Endothelial cell of umbilical vein (primary cell): ENCODE measurements around the gene TBX1. TPM values are rescaled to one million over a fixed set of nuclear protein-coding genes. Genes with fewer than 3 reads are reported as not detected.

Experiments used
- BruUV-seq: library from RNA; stranded (reverse); fragments of 400-500 nt; replicated peaks from 2 replicates; lab custom pipeline; 2021; lab: Mats Ljungman, UMichigan
- CTCF ChIA-PET: fragments of 300-600, 350-600 bp; sonication (Branson Sonifier 250); formaldehyde crosslinking; loops from one replicate; lab custom pipeline; 2021; ENCODE audit warnings: antibody characterized with exemption, inconsistent platforms; lab: Charles Lee
- POLR2A ChIA-PET: fragments of 300-600, 350-600 bp; sonication (Branson Sonifier 250); formaldehyde crosslinking; loops from one replicate; lab custom pipeline; 2021; ENCODE audit warnings: antibody characterized with exemption, inconsistent platforms; lab: Charles Lee
- DNase-seq: peaks from one replicate; pipeline ENCODE4 v3.0.0-alpha.2; 2011; ENCODE audit warnings: low read depth, low spot score
- FAIRE-seq: peaks from 2 replicates; lab custom pipeline; 2011; peaks lifted over from hg19 to GRCh38; lab: Jason Lieb, UNC
- H2AFZ ChIP-seq: 2 replicates; pipeline ENCODE4 v1.6.0; 2012; ENCODE audit warnings: low read depth, low read length, control low read depth, inconsistent platforms
- H3K27ac ChIP-seq: 2 replicates; pipeline ENCODE4 v1.5.1; 2011; ENCODE audit warnings: low read depth, mild to moderate bottlenecking, control low read depth, low read length, moderate library complexity; ENCODE audit not compliant: insufficient read depth
- H3K27me3 ChIP-seq, 2 experiments: 2 replicates each; pipeline versions ENCODE4 v1.6.0 to v1.6.1; 2011; ENCODE audit warnings: low read length in 2 of 2, mixed read lengths in 1 of 2; ENCODE audit not compliant: control insufficient read depth in 2 of 2, insufficient read depth in 2 of 2
- H3K36me3 ChIP-seq, 2 experiments: 2 replicates in 1 of 2; 3 replicates in 1 of 2; pipeline ENCODE4 v1.5.1; 2011; ENCODE audit warnings: low read length in 2 of 2, mild to moderate bottlenecking in 1 of 2, moderate library complexity in 1 of 2; ENCODE audit not compliant: control insufficient read depth in 2 of 2, insufficient read depth in 2 of 2; ENCODE audit errors: extremely low read depth in 1 of 2
- H3K4me1 ChIP-seq: 3 replicates; pipeline ENCODE4 v1.5.1; 2011; ENCODE audit warnings: mild to moderate bottlenecking, low read length; ENCODE audit not compliant: control insufficient read depth, insufficient read depth; ENCODE audit errors: extremely low read depth
- H3K4me2 ChIP-seq: 2 replicates; pipeline ENCODE4 v1.6.1; 2011; ENCODE audit warnings: low read length, control low read depth, mixed read lengths; ENCODE audit not compliant: insufficient read depth
- H3K4me3 ChIP-seq, 3 experiments: fragments of 200-600 bp in 1 of 3; sonication (generic), shearing (Covaris generic) in 1 of 3; replicated peaks in 1 of 3; 2 replicates each; pipeline ENCODE4 v1.5.1; 2011 to 2016; ENCODE audit warnings: control low read depth in 3 of 3, low read length in 3 of 3, mild to moderate bottlenecking in 2 of 3, inconsistent platforms in 1 of 3, low read depth in 1 of 3, moderate library complexity in 1 of 3; ENCODE audit not compliant: insufficient read depth in 1 of 3
- H3K79me2 ChIP-seq: 2 replicates; pipeline ENCODE4 v1.6.0; 2012; ENCODE audit warnings: low read length, inconsistent platforms; ENCODE audit not compliant: control insufficient read depth, insufficient read depth
- H3K9ac ChIP-seq: replicated peaks from 2 replicates; pipeline ENCODE3; 2011; ENCODE audit warnings: low read length, control low read depth; ENCODE audit not compliant: insufficient read depth; ENCODE audit errors: extremely low read depth
- H3K9me1 ChIP-seq: replicated peaks from 3 replicates; pipeline ENCODE4 v1.6.0; 2011; ENCODE audit warnings: mild to moderate bottlenecking, low read length; ENCODE audit not compliant: control insufficient read depth, insufficient read depth; ENCODE audit errors: extremely low read depth
- H3K9me3 ChIP-seq: replicated peaks from 2 replicates; pipeline ENCODE4 v1.5.1; 2012; ENCODE audit warnings: low read length, inconsistent platforms; ENCODE audit not compliant: control insufficient read depth, insufficient read depth
- H4K20me1 ChIP-seq: replicated peaks from 2 replicates; pipeline ENCODE3; 2011; ENCODE audit warnings: mild to moderate bottlenecking, low read length; ENCODE audit not compliant: control insufficient read depth, insufficient read depth; ENCODE audit errors: extremely low read depth
- EZH2 ChIP-seq: IDR thresholded peaks from 2 replicates; pipeline ENCODE4 v1.6.1; 2012; ENCODE audit warnings: borderline replicate concordance, low read depth, mild to moderate bottlenecking, moderate library complexity, low read length, inconsistent platforms; ENCODE audit not compliant: severe bottlenecking
- FOS ChIP-seq: IDR thresholded peaks from 2 replicates; pipeline ENCODE4 v1.6.1; 2011; ENCODE audit warnings: mild to moderate bottlenecking, low read length, moderate library complexity, borderline replicate concordance; ENCODE audit not compliant: insufficient read depth
- GATA2 ChIP-seq: IDR thresholded peaks from 2 replicates; pipeline ENCODE4 v1.7.0; 2011; ENCODE audit warnings: low read depth, mild to moderate bottlenecking, moderate library complexity, mixed read lengths, low read length; ENCODE audit not compliant: insufficient read length, insufficient read depth
- JUN ChIP-seq: IDR thresholded peaks from 2 replicates; pipeline ENCODE4 v1.6.1; 2011; ENCODE audit warnings: borderline replicate concordance, low read depth; ENCODE audit not compliant: insufficient read length, insufficient read depth
- MYC ChIP-seq: IDR thresholded peaks from one replicate; pipeline ENCODE4 v1.6.1; 2011; ENCODE audit warnings: mild to moderate bottlenecking, low read depth, low read length
- POLR2A ChIP-seq: IDR thresholded peaks from 2 replicates; pipeline ENCODE4 v1.6.1; 2012; ENCODE audit warnings: low read depth, mild to moderate bottlenecking, control low read depth, low read length
- POLR2AphosphoS5 ChIP-seq: IDR thresholded peaks from 2 replicates; pipeline ENCODE4 v1.6.1; 2012; ENCODE audit warnings: low read depth, mild to moderate bottlenecking, control low read depth, low read length, moderate library complexity; ENCODE audit not compliant: insufficient read depth
- dilution Hi-C: fragments of 300-500 bp; cut with MboI; formaldehyde crosslinking; loops from one replicate; pipeline ENCODE4 v1.15.0; 2019; ENCODE audit warnings: low sequenced_read_pairs; ENCODE audit not compliant: extremely low pct_ligation_motif_present
- intact Hi-C: fragments of 100-400 bp; cut with micrococcal nuclease; formaldehyde crosslinking; loops from one replicate; pipeline ENCODE4 v1.10.0; 2022
- polyA plus RNA-seq, 4 experiments: library from polyadenylated mRNA; depleted of rRNA in 3 of 4; stranded (reverse) in 3 of 4; unstranded in 1 of 4; fragments of >200 nt; gene quantifications; 2 replicates each; pipeline versions ENCODE4 v1.2.1 to v1.2.3, GENCODE V29; 2011 to 2012; ENCODE audit warnings: missing spikeins in 1 of 4
- total RNA-seq: library from RNA; stranded (reverse); gene quantifications from 2 replicates; pipeline ENCODE4 v1.2.3, GENCODE V29; 2021
- TF ChIP-seq, protein P1 (sequence below), 2 donors: IDR thresholded peaks; 1 replicate in 1 of 2; 2 replicates in 1 of 2; pipeline ENCODE4 v1.5.1; 2011; ENCODE audit warnings: low read length in 2 of 2, mild to moderate bottlenecking in 2 of 2, moderate library complexity in 2 of 2, control low read depth in 1 of 2, inconsistent platforms in 1 of 2, low read depth in 1 of 2; ENCODE audit not compliant: insufficient read depth in 1 of 2; ENCODE audit errors: extremely low read depth in 1 of 2
- TF ChIP-seq, protein P2 (sequence below): IDR thresholded peaks from 2 replicates; pipeline ENCODE4 v1.6.1; 2011; ENCODE audit not compliant: insufficient read depth, insufficient read length

Gene TBX1
- total and polyA plus RNA-seq, 2 donors (not counting 3 experiments of a cell fraction or from before 2014, with no cell fraction given): 11.0 to 30.2 TPM

- intact Hi-C loops (loop anchor here (1.0 kb wide), 1 partner anchor 64 kb away; no protein-coding TSS in a partner anchor), dilution Hi-C loops (no loop called here)
- Histone ChIP-seq H3K4me3 (no peak overlapping the region), H3K27ac (no peak overlapping the region), H3K4me1 (peaks cover 7% of the 10 kb centered on the region), H3K9me3 (no peaks in the 10 kb centered on the region), H2AFZ (no peak overlapping the region), H3K27me3 (no peaks in the 10 kb centered on the region), H3K4me2 (no peak overlapping the region), H3K9me1 (no peaks in the 10 kb centered on the region), H4K20me1 (no peaks in the 10 kb centered on the region), H3K36me3 (no peaks in the 10 kb centered on the region), H3K79me2 (no peaks in the 10 kb centered on the region), H3K9ac (no peak overlapping the region)
- no TSS peak for BruUV-seq
- FAIRE-seq (no peak), DNase-seq (no peak)
- ChIA-PET CTCF (interaction anchor here (0.9 to 1.6 kb wide), 4 partner anchors 11 to 99 kb away, joined by 3 to 6 read pairs (median 4); no protein-coding TSS in a partner anchor), POLR2A (no interaction called here)
- TF ChIP-seq FOS (no peak), MYC (no peak), POLR2AphosphoS5 (no peak), JUN (no peak), EZH2 (no peak), POLR2A (no peak), GATA2 (no peak)
- TF ChIP-seq, protein P1, sequence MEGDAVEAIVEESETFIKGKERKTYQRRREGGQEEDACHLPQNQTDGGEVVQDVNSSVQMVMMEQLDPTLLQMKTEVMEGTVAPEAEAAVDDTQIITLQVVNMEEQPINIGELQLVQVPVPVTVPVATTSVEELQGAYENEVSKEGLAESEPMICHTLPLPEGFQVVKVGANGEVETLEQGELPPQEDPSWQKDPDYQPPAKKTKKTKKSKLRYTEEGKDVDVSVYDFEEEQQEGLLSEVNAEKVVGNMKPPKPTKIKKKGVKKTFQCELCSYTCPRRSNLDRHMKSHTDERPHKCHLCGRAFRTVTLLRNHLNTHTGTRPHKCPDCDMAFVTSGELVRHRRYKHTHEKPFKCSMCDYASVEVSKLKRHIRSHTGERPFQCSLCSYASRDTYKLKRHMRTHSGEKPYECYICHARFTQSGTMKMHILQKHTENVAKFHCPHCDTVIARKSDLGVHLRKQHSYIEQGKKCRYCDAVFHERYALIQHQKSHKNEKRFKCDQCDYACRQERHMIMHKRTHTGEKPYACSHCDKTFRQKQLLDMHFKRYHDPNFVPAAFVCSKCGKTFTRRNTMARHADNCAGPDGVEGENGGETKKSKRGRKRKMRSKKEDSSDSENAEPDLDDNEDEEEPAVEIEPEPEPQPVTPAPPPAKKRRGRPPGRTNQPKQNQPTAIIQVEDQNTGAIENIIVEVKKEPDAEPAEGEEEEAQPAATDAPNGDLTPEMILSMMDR (IDR thresholded peaks at IDR 0.05; ENCODE audit: extremely low read depth in 1 of 2, insufficient read depth in 1 of 2, low read depth in 1 of 2, low read length in 2 of 2): no peak
- TF ChIP-seq, protein P2, sequence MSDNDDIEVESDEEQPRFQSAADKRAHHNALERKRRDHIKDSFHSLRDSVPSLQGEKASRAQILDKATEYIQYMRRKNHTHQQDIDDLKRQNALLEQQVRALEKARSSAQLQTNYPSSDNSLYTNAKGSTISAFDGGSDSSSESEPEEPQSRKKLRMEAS: no peak
Measured at GRCh38 chr22:19811211-19811621, 50.6 kb downstream of the TBX1 start.
